ENCODE results near the gene CDIPT.
"Not testable (repeated sequence)": the region's sequence is repeated elsewhere in the genome, so short reads cannot be mapped to it uniquely, and the experiment has no call there.

CDIPT gene

DNA sequence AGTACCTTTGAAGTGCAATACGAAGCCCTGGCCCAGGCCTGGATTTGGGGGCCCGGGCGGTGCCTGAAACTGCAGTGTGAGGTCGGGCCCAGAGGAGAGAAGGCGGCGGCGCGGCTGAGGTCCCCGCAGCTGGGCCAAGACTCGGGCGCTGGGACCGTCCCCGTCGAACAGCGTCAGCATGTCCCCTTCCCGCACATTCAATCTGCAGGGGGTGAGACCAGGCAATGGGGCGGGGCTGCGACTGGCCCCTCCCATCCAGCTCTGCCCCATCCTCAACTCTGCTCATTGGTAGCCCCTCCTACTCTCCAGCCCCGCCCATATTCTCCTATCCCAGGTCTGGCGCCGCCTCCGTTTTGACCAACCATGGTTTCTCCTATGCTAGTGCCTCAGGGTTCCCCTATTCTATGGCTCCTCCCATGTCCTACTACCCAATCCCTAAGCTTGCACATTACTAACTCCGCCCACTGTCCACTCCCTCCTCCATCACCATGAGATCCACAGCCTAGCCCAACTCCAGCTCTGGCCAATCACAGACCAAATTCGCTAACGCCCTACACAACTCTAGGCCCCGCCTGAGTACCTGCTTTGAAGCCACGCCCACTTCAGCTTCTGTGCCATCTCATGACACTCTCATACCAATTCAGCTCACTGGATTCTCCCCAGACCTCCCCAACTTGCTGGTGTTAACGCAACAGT lies 14.4 kb upstream of the CDIPT start:
- Mint-ChIP-seq H3K27ac (no peak overlapping the region), H3K4me3 (peak overlapping the region; percentile 70), H3K4me1 (peaks cover 21% of the 10 kb centered on the region), H3K9me3 (no peaks in the 10 kb centered on the region), H3K36me3 (no peaks in the 10 kb centered on the region)
- DNase-seq (ENCODE audit: low spot score in 2 of 2) (peak in 1 of 2 donors; percentile 63), ATAC-seq (peak; percentile 83)

DNA sequence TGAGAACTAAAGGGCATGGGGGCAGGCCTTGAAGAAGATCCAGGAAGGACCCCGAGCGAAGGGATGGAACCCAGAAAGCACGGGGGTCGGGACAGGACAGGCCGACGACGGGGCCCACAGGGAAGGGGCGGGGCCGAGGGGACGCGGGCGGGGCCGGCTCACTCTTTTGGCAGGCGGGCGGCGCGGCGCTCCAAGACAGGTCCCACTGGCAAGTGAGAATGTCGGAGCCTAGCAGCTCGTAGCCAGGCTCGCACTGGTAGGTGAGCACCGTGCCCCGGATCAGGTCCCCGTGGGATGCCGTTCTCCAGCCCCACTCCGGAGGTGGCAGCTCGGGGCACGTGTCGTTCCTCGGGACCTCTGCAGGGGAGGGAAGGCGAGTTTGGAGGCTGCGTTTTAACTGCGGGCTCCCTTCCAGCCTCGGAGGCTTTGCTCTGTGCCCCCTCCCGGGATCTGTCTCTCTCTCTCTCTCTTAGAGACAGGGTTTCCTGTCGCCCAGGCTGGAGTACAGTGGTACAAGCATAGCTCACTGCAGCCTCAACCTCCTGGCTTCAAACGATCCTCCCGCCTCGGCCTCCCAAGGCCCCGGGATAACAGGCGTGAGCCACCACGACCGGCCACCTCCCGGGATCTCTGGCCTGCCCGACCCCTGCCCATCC lies 13.7 kb upstream of the CDIPT start:
- peaks cover 21% of the 10 kb centered on the region for H3K4me1 Mint-ChIP-seq
- no peak overlapping the region for H3K27ac Mint-ChIP-seq
- DNase-seq (ENCODE audit: low spot score in 2 of 2) (peak in 1 of 2 donors; percentile 58), ATAC-seq (peak; percentile 54)
- no peaks in the 10 kb centered on the region for H3K36me3 Mint-ChIP-seq
- no peaks in the 10 kb centered on the region for H3K9me3 Mint-ChIP-seq
- H3K4me3 Mint-ChIP-seq: peak overlapping the region; percentile 70

- Mint-ChIP-seq H3K27ac (no peak overlapping the region), H3K4me3 (peak overlapping the region; percentile 70), H3K4me1 (peaks cover 21% of the 10 kb centered on the region), H3K9me3 (no peaks in the 10 kb centered on the region), H3K36me3 (no peaks in the 10 kb centered on the region)
- DNase-seq (ENCODE audit: low spot score in 2 of 2): no peak
- no peak for ATAC-seq
Observed at GRCh38 chr16:29876217-29876593, 13.2 kb upstream of the CDIPT start.

DNA sequence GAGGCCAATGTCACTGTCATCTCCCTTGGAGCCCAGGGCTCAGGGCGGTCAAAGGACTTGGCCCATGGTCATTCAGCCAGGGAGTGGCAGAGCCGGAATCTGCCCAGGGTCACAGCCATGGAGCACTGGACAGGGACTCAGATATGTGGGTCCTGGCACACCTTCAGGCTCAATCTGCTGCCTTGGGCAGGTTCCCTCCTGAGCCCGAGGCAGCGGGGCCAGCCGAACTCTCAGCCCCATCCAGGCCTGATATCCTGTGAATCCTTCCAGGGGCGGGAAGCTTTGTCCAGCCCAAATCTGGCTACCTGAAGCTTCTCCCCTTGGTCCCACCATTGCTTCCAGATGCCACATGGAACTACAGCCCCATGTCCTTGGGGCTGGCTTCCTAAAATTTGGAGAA lies 12.2 kb upstream of the CDIPT start:
- no peaks in the 10 kb centered on the region for H3K9me3 Mint-ChIP-seq
- H3K4me1 Mint-ChIP-seq: peaks cover 21% of the 10 kb centered on the region
- no peak overlapping the region for H3K4me3 Mint-ChIP-seq
- H3K27ac Mint-ChIP-seq: no peak overlapping the region
- no peaks in the 10 kb centered on the region for H3K36me3 Mint-ChIP-seq
- no peak for DNase-seq (ENCODE audit: low spot score in 2 of 2)
- ATAC-seq: no peak

- H3K9me3 Mint-ChIP-seq: no peaks in the 10 kb centered on the region
- DNase-seq (ENCODE audit: low spot score in 2 of 2): no peak
- no peak overlapping the region for H3K27ac Mint-ChIP-seq
- peaks cover 21% of the 10 kb centered on the region for H3K4me1 Mint-ChIP-seq
- H3K4me3 Mint-ChIP-seq: no peak overlapping the region
- H3K36me3 Mint-ChIP-seq: no peaks in the 10 kb centered on the region
- ATAC-seq: no peak
Observed at GRCh38 chr16:29873319-29873718, 10.3 kb upstream of the CDIPT start.

DNA sequence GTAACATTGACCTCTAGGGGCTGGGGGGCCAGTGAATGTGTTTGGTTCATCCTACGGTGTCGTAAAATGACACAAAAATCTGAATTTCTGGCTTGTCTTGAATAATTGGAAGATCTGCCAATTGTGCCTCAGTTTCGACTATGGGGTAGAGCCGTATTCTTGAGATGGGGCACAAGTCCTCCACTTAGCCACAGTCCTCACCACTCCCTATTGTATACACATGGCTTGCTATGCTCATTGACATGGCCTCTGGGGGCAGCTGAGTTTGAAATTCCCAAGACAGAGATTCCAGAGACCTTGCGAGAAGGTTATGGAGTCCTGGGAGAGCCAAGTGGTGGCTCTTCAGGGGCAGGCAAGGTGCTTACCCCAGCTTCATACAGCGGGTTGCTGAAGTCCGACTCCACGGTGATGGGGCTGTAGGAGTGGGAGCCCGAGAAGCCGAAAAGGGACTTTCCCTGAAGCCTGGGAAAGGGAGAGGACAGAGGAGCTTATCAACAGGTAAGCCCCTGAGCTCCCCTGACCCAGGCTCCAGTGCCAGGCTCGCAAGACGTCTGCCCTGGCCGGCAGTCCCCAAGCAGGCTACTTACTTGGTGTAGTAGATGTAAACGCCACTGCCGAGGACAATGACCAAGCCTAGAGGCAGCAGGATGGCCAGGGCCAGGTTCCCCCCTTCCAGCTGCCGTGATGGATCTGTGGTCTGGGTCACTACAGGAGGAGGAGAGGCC lies 9.0 kb upstream of the CDIPT start:
- H3K36me3 Mint-ChIP-seq: no peaks in the 10 kb centered on the region
- no peaks in the 10 kb centered on the region for H3K9me3 Mint-ChIP-seq
- DNase-seq (ENCODE audit: low spot score in 2 of 2): no peak
- no peak overlapping the region for H3K4me3 Mint-ChIP-seq
- H3K4me1 Mint-ChIP-seq: peaks cover 8% of the 10 kb centered on the region
- H3K27ac Mint-ChIP-seq: no peak overlapping the region
- no peak for ATAC-seq

GRCh38 chr16:29869067-29869466 lies 6.0 kb upstream of the CDIPT start:
- not testable (repeated sequence) for H3K4me3 Mint-ChIP-seq; H3K4me1 Mint-ChIP-seq; DNase-seq (ENCODE audit: low spot score in 2 of 2); H3K36me3 Mint-ChIP-seq; H3K27ac Mint-ChIP-seq; ATAC-seq; H3K9me3 Mint-ChIP-seq

DNA sequence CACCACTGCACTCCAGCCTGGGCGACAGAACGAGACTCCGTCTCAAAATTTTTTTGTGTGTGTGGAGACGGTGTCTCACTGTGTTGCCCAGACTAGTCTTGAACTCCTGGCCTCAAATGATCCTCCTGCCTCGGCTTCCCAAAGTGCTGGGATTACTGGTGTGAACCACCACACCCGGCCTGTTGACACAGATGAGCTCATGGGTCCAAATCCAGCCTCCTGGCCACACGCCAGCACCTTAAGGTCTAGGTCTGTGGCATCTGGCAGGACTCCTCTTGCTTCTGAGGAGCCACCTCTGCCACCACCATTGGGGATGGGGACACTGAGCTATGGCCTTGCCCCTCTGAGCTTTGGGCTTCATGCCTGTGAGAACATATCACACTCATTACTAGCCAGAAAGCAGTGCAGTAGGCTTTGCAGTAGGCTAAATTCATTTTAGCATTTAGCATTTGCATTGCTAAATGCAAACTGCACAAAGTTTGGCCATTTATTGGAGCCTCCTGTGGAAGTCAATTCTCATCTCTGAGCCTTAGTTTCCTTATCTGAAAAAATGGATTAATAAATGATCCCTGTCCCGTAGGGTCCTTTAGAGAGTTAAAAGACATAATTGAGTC lies 5.5 kb upstream of the CDIPT start:
- no peak overlapping the region for H3K27ac Mint-ChIP-seq
- H3K36me3 Mint-ChIP-seq: no peaks in the 10 kb centered on the region
- DNase-seq (ENCODE audit: low spot score in 2 of 2): no peak
- ATAC-seq: no peak
- no peak overlapping the region for H3K4me3 Mint-ChIP-seq
- no peaks in the 10 kb centered on the region for H3K4me1 Mint-ChIP-seq
- no peaks in the 10 kb centered on the region for H3K9me3 Mint-ChIP-seq

GRCh38 chr16:29864205-29864604 lies 1.2 kb upstream of the CDIPT start:
- Mint-ChIP-seq H3K4me1 (peaks cover 19% of the 10 kb centered on the region), H3K9me3 (no peaks in the 10 kb centered on the region)

GRCh38 chr16:29863669-29863984 lies 601 bp upstream of the CDIPT start:
- H3K27ac Mint-ChIP-seq: peak overlapping the region; percentile 97
- no peaks in the 10 kb centered on the region for H3K9me3 Mint-ChIP-seq
- peak overlapping the region; percentile 97 for H3K4me3 Mint-ChIP-seq
- H3K36me3 Mint-ChIP-seq: peaks cover 34% of the 10 kb centered on the region
- peaks cover 22% of the 10 kb centered on the region for H3K4me1 Mint-ChIP-seq
- no peak for DNase-seq (ENCODE audit: low spot score in 2 of 2)
- no peak for ATAC-seq

More at GRCh38 chr16:29864205-29864604, 1.2 kb upstream of the CDIPT start:
- H3K4me3 Mint-ChIP-seq: peak overlapping the region; percentile 97
- no peak for DNase-seq (ENCODE audit: low spot score in 2 of 2)
- H3K27ac Mint-ChIP-seq: no peak overlapping the region
- peaks cover 29% of the 10 kb centered on the region for H3K36me3 Mint-ChIP-seq
- ATAC-seq: no peak

DNA sequence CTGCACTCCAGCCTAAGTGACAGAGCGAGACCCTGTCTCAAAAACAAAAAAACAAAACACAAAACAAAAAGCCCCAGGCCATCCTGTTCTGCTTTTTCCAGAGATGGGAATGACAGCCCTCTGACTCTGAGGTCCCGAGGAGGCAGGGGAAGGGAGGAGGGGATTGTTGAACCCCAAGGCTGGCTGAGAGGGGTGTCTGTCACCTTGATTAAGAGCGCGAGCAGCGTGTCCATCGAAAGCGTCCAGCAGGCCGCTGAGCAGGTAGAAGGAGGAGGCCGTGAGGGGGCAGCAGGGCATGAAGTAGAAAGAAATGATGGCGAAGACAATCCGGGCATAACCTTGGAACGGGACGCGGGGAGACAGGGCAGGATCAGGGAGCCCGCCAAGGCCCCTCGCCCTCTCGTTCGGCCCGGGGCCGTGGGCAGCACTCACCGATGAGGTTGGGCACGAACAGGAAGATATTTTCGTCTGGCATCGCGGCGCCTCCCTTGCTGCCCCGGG lies 593 bp downstream of the CDIPT start:
- DNase-seq (ENCODE audit: low spot score in 2 of 2) (peak in 1 of 2 donors; percentile 56), ATAC-seq (no peak)
- peak overlapping the region; percentile 97 for H3K4me3 Mint-ChIP-seq
- peaks cover 28% of the 10 kb centered on the region for H3K4me1 Mint-ChIP-seq
- peak overlapping the region; percentile 97 for H3K27ac Mint-ChIP-seq
- no peaks in the 10 kb centered on the region for H3K9me3 Mint-ChIP-seq
- peaks cover 44% of the 10 kb centered on the region for H3K36me3 Mint-ChIP-seq

- DNase-seq (ENCODE audit: low spot score in 2 of 2) (no peak), ATAC-seq (no peak)
- Mint-ChIP-seq H3K36me3 (peaks cover 44% of the 10 kb centered on the region), H3K9me3 (no peaks in the 10 kb centered on the region), H3K4me1 (peaks cover 28% of the 10 kb centered on the region), H3K27ac (no peak overlapping the region), H3K4me3 (no peak overlapping the region)
Observed at GRCh38 chr16:29860218-29860617, 2.8 kb downstream of the CDIPT start.

DNA sequence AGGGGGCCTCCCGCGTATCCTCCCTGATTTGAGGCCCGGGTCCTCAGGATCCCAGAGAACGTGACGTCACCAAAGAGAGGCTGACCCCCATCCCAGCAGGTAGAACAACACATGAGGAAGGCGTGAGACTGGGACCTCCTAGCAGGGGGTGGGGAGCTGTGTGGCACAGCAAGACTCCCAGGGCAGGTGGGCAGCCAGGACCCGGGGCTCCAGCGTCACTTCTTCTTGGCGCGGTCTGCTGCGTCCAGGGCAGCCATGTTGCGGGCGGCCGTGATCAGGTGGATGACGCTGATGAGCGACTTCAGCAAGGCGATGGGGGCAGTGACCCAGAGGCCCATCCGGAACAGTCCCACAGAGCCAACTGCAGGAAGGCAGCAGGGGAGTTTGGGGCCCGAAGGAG lies 4.1 kb downstream of the CDIPT start:
- Mint-ChIP-seq H3K4me3 (no peak overlapping the region), H3K36me3 (peaks cover 44% of the 10 kb centered on the region), H3K9me3 (no peaks in the 10 kb centered on the region), H3K27ac (no peak overlapping the region), H3K4me1 (peaks cover 28% of the 10 kb centered on the region)
- DNase-seq (ENCODE audit: low spot score in 2 of 2) (no peak), ATAC-seq (no peak)

GRCh38 chr16:29858149-29858849 lies 4.7 kb downstream of the CDIPT start:
- Mint-ChIP-seq H3K4me1 (peaks cover 28% of the 10 kb centered on the region), H3K27ac (peak overlapping the region; percentile 54), H3K4me3 (no peak overlapping the region), H3K36me3 (peaks cover 44% of the 10 kb centered on the region), H3K9me3 (no peaks in the 10 kb centered on the region)
- DNase-seq (ENCODE audit: low spot score in 2 of 2) (no peak), ATAC-seq (no peak)
